Spleen (tissue), 7 donors: ENCODE results near the gene GABRG3.

ENCODE experiments used
- CTCF ChIP-seq, 11 experiments: fragments of 200-600 bp in 7 of 11; fragments of 450-650 bp in 4 of 11; sonication (generic) in 4 of 11; IDR thresholded peaks in 8 of 11; conservative IDR thresholded peaks in 3 of 11; 1 replicate in 7 of 11; 2 replicates in 4 of 11; pipeline versions ENCODE4 v1.4.0 to v1.8.0; 2016 to 2021; ENCODE audit warnings: antibody characterized with exemption in 11 of 11, inconsistent platforms in 4 of 11, mild to moderate bottlenecking in 1 of 11
- POLR2A ChIP-seq, 3 donors: fragments of 450-650 bp; IDR thresholded peaks; one replicate each; pipeline ENCODE4 v1.5.1; 2017; ENCODE audit warnings: antibody characterized with exemption in 3 of 3, mild to moderate bottlenecking in 1 of 3
- POLR2AphosphoS5 ChIP-seq, 3 donors: sonication (generic); formaldehyde crosslinking; IDR thresholded peaks; one replicate each; pipeline ENCODE4 v1.5.1; 2017; ENCODE audit warnings: antibody characterized with exemption in 3 of 3
- donor health status: DM: no; HTN: no; CAD: no; lungs with moderate emphysema.
- donor health status: DM: no; HTN: no; CAD: no.
- donor health status: DM: no; HTN: no; CAD: no.

- peak in 10 of 11 experiments; percentile 28 to 78 (median 58) for TF ChIP-seq CTCF (IDR thresholded peaks at IDR 0.05 in 8 of 11, conservative IDR thresholded peaks at IDR 0.05 in 3 of 11)
- TF ChIP-seq POLR2A (IDR thresholded peaks at IDR 0.05), result no peak
- TF ChIP-seq POLR2AphosphoS5 (IDR thresholded peaks at IDR 0.05), result peak in 1 of 3 donors; percentile 20
These were observed 387.9 kb downstream of the GABRG3 start for GRCh38 chr15:27358751-27359434.
